ENCODE results near the gene SLC7A11.

- TF ChIP-seq CTCF (IDR thresholded peaks at IDR 0.05; ENCODE audit: insufficient read depth, low read depth, low read length) (no peak), EZH2 (IDR thresholded peaks at IDR 0.05; ENCODE audit: insufficient read depth, low read length) (no peak)
Observed at GRCh38 chr4:138163171-138163570, 79.0 kb downstream of the SLC7A11 start.

Measured in astrocyte (in vitro differentiated cells and primary cell).